GM23248 (cell line): Measurements from ENCODE around the gene LTO1. TPM values are rescaled to one million over a fixed set of nuclear protein-coding genes. Genes with fewer than 3 reads are reported as not detected.

ENCODE experiments used
- DNase-seq: peaks from one replicate; pipeline ENCODE4 v3.0.0-alpha.2; 2015
- H2AFZ ChIP-seq: fragments of 200-600 bp; sonication (generic); 2 replicates; pipeline ENCODE4 v1.6.1; 2016; ENCODE audit warnings: antibody characterized with exemption
- H3F3A ChIP-seq: fragments of 200-600 bp; sonication (generic); 2 replicates; pipeline ENCODE4 v1.6.1; 2016; ENCODE audit warnings: mild to moderate bottlenecking, antibody characterized with exemption, mixed run types; ENCODE audit not compliant: insufficient read depth
- H3K27ac ChIP-seq: fragments of 200-600 bp; sonication (generic); 2 replicates; pipeline ENCODE4 v1.5.1; 2016; ENCODE audit warnings: mild to moderate bottlenecking
- H3K27me3 ChIP-seq: fragments of 200-600 bp; sonication (generic); replicated peaks from 2 replicates; pipeline ENCODE4 v1.6.1; 2016; ENCODE audit warnings: mild to moderate bottlenecking; ENCODE audit not compliant: insufficient read depth
- H3K36me3 ChIP-seq: fragments of 200-600 bp; sonication (generic); 2 replicates; pipeline ENCODE4 v1.6.1; 2016; ENCODE audit warnings: low read depth, mild to moderate bottlenecking
- H3K4me1 ChIP-seq: fragments of 200-600 bp; sonication (generic); 2 replicates; pipeline ENCODE4 v1.6.1; 2016; ENCODE audit warnings: mild to moderate bottlenecking; ENCODE audit not compliant: insufficient read depth
- H3K4me2 ChIP-seq: fragments of 200-600 bp; sonication (generic); one replicate; pipeline ENCODE4 v1.6.1; 2016; ENCODE audit warnings: mild to moderate bottlenecking; ENCODE audit not compliant: unreplicated experiment
- H3K4me3 ChIP-seq: fragments of 200-600 bp; sonication (generic); 2 replicates; pipeline ENCODE4 v1.5.1; 2016; ENCODE audit warnings: mild to moderate bottlenecking
- H3K79me2 ChIP-seq: fragments of 200-600 bp; sonication (generic); 2 replicates; pipeline ENCODE4 v1.6.1; 2016; ENCODE audit warnings: mild to moderate bottlenecking; ENCODE audit not compliant: insufficient read depth
- H3K9ac ChIP-seq: fragments of 200-600 bp; sonication (generic); 2 replicates; pipeline ENCODE4 v1.6.1; 2016; ENCODE audit warnings: mild to moderate bottlenecking
- H3K9me2 ChIP-seq: fragments of 200-600 bp; sonication (generic); 2 replicates; pipeline ENCODE4 v1.6.1; 2016; ENCODE audit warnings: mixed run types, mild to moderate bottlenecking, moderate library complexity; ENCODE audit not compliant: insufficient read depth
- H3K9me3 ChIP-seq: fragments of 200-600 bp; sonication (generic); one replicate; pipeline ENCODE4 v1.6.1; 2017; ENCODE audit warnings: low read depth
- H4K20me1 ChIP-seq: fragments of 200-600 bp; sonication (generic); 2 replicates; pipeline ENCODE4 v1.6.0; 2016; ENCODE audit not compliant: insufficient read depth
- EZH2 ChIP-seq: fragments of 200-600 bp; sonication (generic); IDR thresholded peaks from 2 replicates; pipeline ENCODE4 v1.6.1; 2018; ENCODE audit warnings: antibody characterized with exemption, mild to moderate bottlenecking; ENCODE audit not compliant: insufficient read depth, poor library complexity, severe bottlenecking
- EZH2phosphoT487 ChIP-seq: fragments of 200-600 bp; sonication (generic); IDR thresholded peaks from 2 replicates; pipeline ENCODE4 v1.6.1; 2018; ENCODE audit warnings: antibody characterized with exemption, moderate library complexity, mild to moderate bottlenecking, low read depth; ENCODE audit not compliant: insufficient read depth
- WGBS, 2 experiments: methylation state at CpG; one replicate each; pipeline ENCODE4 v1.1.6; 2015 to 2017; ENCODE audit warnings: low lambda C conversion rate in 2 of 2, low coverage in 1 of 2; ENCODE audit errors: missing lambda C conversion rate in 2 of 2; 5-methylcytosine and 5-hydroxymethylcytosine counted together
- in situ Hi-C: fragments of 300-500 bp; cut with MboI; formaldehyde crosslinking; loops from 2 replicates; pipeline ENCODE4 v1.15.0; 2020
- polyA plus RNA-seq: library from polyadenylated mRNA; unstranded; fragments of >200 nt; fragmentation: Nextera tagmentation; extraction: Ambion mirVana; gene quantifications from 2 replicates; pipeline ENCODE4 v1.2.1, GENCODE V29; 2016
- total RNA-seq: library from RNA; depleted of rRNA; stranded (reverse); fragments of >200 nt; shearing (Covaris generic); gene quantifications from 2 replicates; pipeline ENCODE4 v1.2.3, GENCODE V29; 2014

The LTO1 gene
- total and polyA plus RNA-seq, 2 experiments from 2014 or later: 20.6 to 26.2 TPM

DNA sequence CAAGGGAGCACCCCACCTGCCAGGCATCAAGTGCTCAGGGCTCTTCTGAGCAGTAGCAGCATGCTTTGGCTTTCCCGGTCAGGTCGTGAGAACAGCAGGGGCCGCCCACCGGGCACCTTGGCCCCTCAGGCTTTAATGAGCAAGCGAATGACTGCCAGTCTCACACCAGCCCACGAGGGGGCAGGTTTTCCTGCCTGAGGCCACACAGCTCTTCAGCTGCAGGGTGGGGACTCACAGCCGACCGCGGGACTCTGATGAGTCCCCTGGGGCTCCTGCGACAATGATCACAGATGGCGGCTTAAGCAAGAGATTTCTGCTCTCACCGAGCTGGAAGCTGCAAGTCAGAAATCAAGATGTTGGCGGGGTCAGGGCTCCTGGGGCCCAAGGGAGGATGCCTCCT, 43.0 kb upstream of the LTO1 start:
- Histone ChIP-seq H3F3A (no peaks in the 10 kb centered on the region), H3K27me3 (peaks cover 44% of the 10 kb centered on the region), H2AFZ (no peak overlapping the region), H3K27ac (no peak overlapping the region), H3K4me2 (no peak overlapping the region), H3K9me3 (no peaks in the 10 kb centered on the region), H3K4me3 (no peak overlapping the region), H4K20me1 (no peaks in the 10 kb centered on the region), H3K79me2 (no peaks in the 10 kb centered on the region), H3K9me2 (no peaks in the 10 kb centered on the region), H3K9ac (no peak overlapping the region), H3K36me3 (no peaks in the 10 kb centered on the region), H3K4me1 (no peaks in the 10 kb centered on the region)
- in situ Hi-C loops: loop anchor here (10.0 kb wide), 1 partner anchor 477 kb away; no protein-coding TSS in a partner anchor
- no peak for TF ChIP-seq EZH2
- TF ChIP-seq EZH2phosphoT487: no peak
- DNase-seq: peak; percentile 48
- WGBS, 2 experiments: 7 to 10% methylated on average over 8 to 13 of the region's 13 CpGs

DNA sequence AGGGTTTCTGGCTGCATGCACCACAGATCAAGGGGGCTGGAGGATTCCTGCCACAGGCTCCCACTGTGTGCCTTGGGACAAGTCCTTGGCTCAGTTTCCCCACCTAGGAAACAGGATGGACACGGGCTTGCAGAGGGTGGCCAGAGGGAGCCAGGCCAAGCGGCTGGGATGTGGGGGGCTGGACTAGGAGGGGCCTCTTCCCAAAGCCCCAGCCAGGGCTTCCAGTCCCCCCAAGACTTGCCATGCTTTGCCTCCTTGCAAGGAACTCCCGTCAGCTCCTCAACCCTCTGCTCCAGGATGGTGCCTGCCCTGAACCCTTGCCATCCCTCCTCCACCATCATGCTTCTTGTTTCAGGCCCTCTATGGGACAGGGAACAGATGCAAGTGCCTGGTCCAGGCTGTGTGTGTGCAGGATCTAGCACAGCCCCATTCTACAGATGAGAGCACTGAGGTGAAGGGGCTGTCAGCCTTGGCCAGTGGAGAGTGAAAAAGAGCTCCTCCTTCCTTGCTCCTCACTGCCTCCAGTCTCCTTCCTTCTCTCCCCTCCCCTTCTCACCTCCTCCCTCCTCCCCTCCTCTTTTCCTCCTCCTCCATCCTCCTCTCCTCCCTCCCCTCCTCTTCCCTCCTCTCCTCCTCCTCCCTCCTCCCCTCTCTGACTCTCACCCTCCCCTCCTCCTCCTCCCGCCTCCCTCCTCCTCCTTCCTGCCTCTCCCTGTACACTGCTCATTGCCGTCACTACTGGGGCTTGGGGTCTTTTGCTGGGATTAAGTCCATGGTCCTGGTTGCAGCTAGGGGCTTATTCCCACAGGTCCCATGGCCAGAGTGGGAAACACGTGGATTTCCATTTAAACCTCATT, 42.0 kb upstream of the LTO1 start:
- Histone ChIP-seq H3K9me3 (no peaks in the 10 kb centered on the region), H3K27me3 (peaks cover 38% of the 10 kb centered on the region), H3K9ac (no peak overlapping the region), H3K36me3 (no peaks in the 10 kb centered on the region), H4K20me1 (no peaks in the 10 kb centered on the region), H3K27ac (no peak overlapping the region), H3K9me2 (no peaks in the 10 kb centered on the region), H2AFZ (no peak overlapping the region), H3K4me2 (no peak overlapping the region), H3K79me2 (no peaks in the 10 kb centered on the region), H3K4me1 (no peaks in the 10 kb centered on the region), H3K4me3 (no peak overlapping the region), H3F3A (no peaks in the 10 kb centered on the region)
- 39 to 46% methylated on average over 6 of the region's 6 CpGs for WGBS, 2 experiments
- DNase-seq: no peak
- in situ Hi-C loops: loop anchor here (10.0 kb wide), 1 partner anchor 478 kb away; no protein-coding TSS in a partner anchor
- TF ChIP-seq EZH2phosphoT487 (no peak), EZH2 (no peak)

DNA sequence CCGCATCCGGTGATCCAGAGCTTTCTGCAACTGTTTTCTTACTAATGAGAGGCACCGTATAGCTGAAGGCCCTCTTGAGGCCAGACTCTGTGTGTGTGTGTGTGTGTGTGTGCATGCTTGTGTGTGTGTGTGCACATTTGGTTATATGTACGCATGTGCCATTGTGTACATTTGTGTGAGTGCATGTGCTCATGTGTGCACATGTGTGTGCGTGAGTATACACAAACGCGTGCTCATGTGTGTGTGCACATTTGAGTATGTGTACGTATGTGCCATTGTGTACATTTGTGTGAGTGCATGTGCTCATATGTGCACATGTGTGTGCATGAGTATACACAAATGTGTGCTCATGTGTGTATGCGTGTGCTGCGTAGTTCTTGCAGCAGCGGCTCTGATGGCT, 40.9 kb upstream of the LTO1 start:
- Histone ChIP-seq H3K4me1 (no peaks in the 10 kb centered on the region), H2AFZ (no peak overlapping the region)
- in situ Hi-C loops: loop anchor here (10.0 kb wide), 1 partner anchor 479 kb away; no protein-coding TSS in a partner anchor

DNA sequence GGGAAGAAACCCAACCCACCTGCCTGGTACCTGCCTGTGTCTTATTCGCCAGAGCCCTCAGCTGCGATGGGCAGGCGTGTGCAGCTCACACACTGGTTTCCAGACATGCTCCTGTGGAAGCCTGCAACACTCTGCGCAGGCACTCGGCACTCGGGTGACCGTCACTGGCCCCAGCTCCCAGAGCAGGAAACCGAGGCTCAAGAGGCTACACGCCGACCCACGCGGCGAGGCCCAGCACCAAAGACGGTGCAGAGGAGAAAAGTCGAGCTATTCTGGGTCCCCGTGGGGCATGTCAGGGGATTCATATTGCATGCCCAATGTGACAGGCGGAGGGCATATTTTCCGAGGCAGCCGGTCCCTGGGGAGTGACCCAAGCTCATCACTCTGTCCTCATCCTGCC, 40.3 kb upstream of the LTO1 start:
- Histone ChIP-seq H3K4me3 (no peak overlapping the region), H3K9me3 (no peaks in the 10 kb centered on the region), H3K27ac (no peak overlapping the region), H3F3A (no peaks in the 10 kb centered on the region), H3K4me1 (no peaks in the 10 kb centered on the region), H3K36me3 (no peaks in the 10 kb centered on the region), H3K9ac (no peak overlapping the region), H3K9me2 (no peaks in the 10 kb centered on the region), H3K4me2 (no peak overlapping the region), H2AFZ (no peak overlapping the region), H3K27me3 (peaks cover 22% of the 10 kb centered on the region), H4K20me1 (no peaks in the 10 kb centered on the region), H3K79me2 (no peaks in the 10 kb centered on the region)
- in situ Hi-C loops: loop anchor here (10.0 kb wide), 1 partner anchor 479 kb away; no protein-coding TSS in a partner anchor
- no peak for DNase-seq
- TF ChIP-seq EZH2 (no peak), EZH2phosphoT487 (no peak)
- 71 to 73% methylated on average over 19 of the region's 19 CpGs for WGBS, 2 experiments

More for the DNA sequence above, 40.9 kb upstream of the LTO1 start:
- no peaks in the 10 kb centered on the region for H3K9me3 ChIP-seq
- H3F3A ChIP-seq: no peaks in the 10 kb centered on the region
- DNase-seq: no peak
- no peak for TF ChIP-seq EZH2phosphoT487
- no peak for TF ChIP-seq EZH2
- no peaks in the 10 kb centered on the region for H3K79me2 ChIP-seq
- H3K27ac ChIP-seq: no peak overlapping the region
- WGBS, 2 experiments: 79 to 83% methylated on average over 11 of the region's 11 CpGs
- no peaks in the 10 kb centered on the region for H3K9me2 ChIP-seq
- peaks cover 28% of the 10 kb centered on the region for H3K27me3 ChIP-seq
- no peaks in the 10 kb centered on the region for H3K36me3 ChIP-seq
- no peak overlapping the region for H3K4me3 ChIP-seq
- H4K20me1 ChIP-seq: no peaks in the 10 kb centered on the region
- no peak overlapping the region for H3K9ac ChIP-seq
- no peak overlapping the region for H3K4me2 ChIP-seq
